PC-9 (cell line): ENCODE results near the gene ABCB8. TPM values are rescaled to one million over a fixed set of nuclear protein-coding genes. Genes with fewer than 3 reads are reported as not detected.

Experiments used
- BruUV-seq: library from RNA; stranded (reverse); fragments of 400-500 nt; replicated peaks from 2 replicates; lab custom pipeline; 2021; lab: Mats Ljungman, UMichigan
- CTCF ChIA-PET: fragments of 300-600 bp; sonication (Branson Sonifier 250); formaldehyde crosslinking; loops from one replicate; lab custom pipeline; 2022; ENCODE audit warnings: antibody characterized with exemption; lab: Charles Lee
- POLR2A ChIA-PET: fragments of 300-600 bp; sonication (Branson Sonifier 250); formaldehyde crosslinking; loops from one replicate; lab custom pipeline; 2022; ENCODE audit warnings: antibody characterized with exemption; ENCODE audit not compliant: unreplicated experiment; lab: Charles Lee
- DNase-seq, 2 experiments: peaks; one replicate each; pipeline versions ENCODE4 v3.0.0 to v3.0.0-alpha.2; 2015 to 2022; ENCODE audit warnings: mixed read lengths in 1 of 2
- H2AFZ ChIP-seq: fragments of 200-600 bp; sonication (generic); 2 replicates; pipeline ENCODE4 v1.8.1; 2017; ENCODE audit warnings: antibody characterized with exemption
- H3F3A ChIP-seq: fragments of 200-600 bp; sonication (generic); 2 replicates; pipeline ENCODE4 v1.8.1; 2017; ENCODE audit warnings: antibody characterized with exemption, mild to moderate bottlenecking, low read depth; ENCODE audit not compliant: insufficient read depth
- H3K27ac ChIP-seq: fragments of 200-600 bp; sonication (generic); 2 replicates; pipeline ENCODE4 v1.6.1; 2016; ENCODE audit warnings: mixed run types
- H3K27me3 ChIP-seq: fragments of 200-600 bp; sonication (generic); 2 replicates; pipeline ENCODE4 v1.6.1; 2016; ENCODE audit warnings: low read depth, mixed run types; ENCODE audit not compliant: insufficient read depth
- H3K36me3 ChIP-seq: fragments of 200-600 bp; sonication (generic); 2 replicates; pipeline ENCODE4 v1.6.1; 2016; ENCODE audit warnings: low read depth, mixed run types
- H3K4me1 ChIP-seq: fragments of 200-600 bp; sonication (generic); replicated peaks from 2 replicates; pipeline ENCODE4 v1.6.1; 2016; ENCODE audit warnings: mixed run types; ENCODE audit not compliant: insufficient read depth
- H3K4me2 ChIP-seq: fragments of 200-600 bp; sonication (generic); 2 replicates; pipeline ENCODE4 v1.6.1; 2017; ENCODE audit warnings: mixed run types
- H3K4me3 ChIP-seq: fragments of 200-600 bp; sonication (generic); 2 replicates; pipeline ENCODE4 v1.6.1; 2016; ENCODE audit warnings: mixed run types
- H3K79me2 ChIP-seq: fragments of 200-600 bp; sonication (generic); 2 replicates; pipeline ENCODE4 v1.6.1; 2017; ENCODE audit warnings: low read depth, mixed run types
- H3K9me2 ChIP-seq: fragments of 200-600 bp; sonication (generic); 2 replicates; pipeline ENCODE4 v1.8.1; 2017; ENCODE audit warnings: mild to moderate bottlenecking; ENCODE audit not compliant: insufficient read depth
- H3K9me3 ChIP-seq: fragments of 200-600 bp; sonication (generic); 2 replicates; pipeline ENCODE4 v1.8.1; 2016; ENCODE audit warnings: low read depth; ENCODE audit not compliant: insufficient read depth
- H4K20me1 ChIP-seq: fragments of 200-600 bp; sonication (generic); 2 replicates; pipeline ENCODE4 v1.8.1; 2017; ENCODE audit not compliant: insufficient read depth
- CTCF ChIP-seq: fragments of 200-600 bp; sonication (generic); conservative IDR thresholded peaks from 2 replicates; pipeline ENCODE4 v1.6.1; 2017; ENCODE audit warnings: mixed run types, antibody characterized with exemption, mild to moderate bottlenecking, moderate library complexity
- EZH2 ChIP-seq: fragments of 200-600 bp; sonication (generic); IDR thresholded peaks from 2 replicates; pipeline ENCODE4 v1.8.0; 2017; ENCODE audit warnings: antibody characterized with exemption, low read depth
- intact Hi-C: fragments of 100-400 bp; cut with micrococcal nuclease; formaldehyde crosslinking; loops from one replicate; pipeline ENCODE4 v1.10.0; 2022; ENCODE audit not compliant: unreplicated experiment
- total RNA-seq: library from RNA; stranded (reverse); gene quantifications from 2 replicates; pipeline ENCODE4 v1.2.3, GENCODE V29; 2021

Gene ABCB8
- total RNA-seq, 1 experiment from 2014 or later: 61.9 TPM

DNA sequence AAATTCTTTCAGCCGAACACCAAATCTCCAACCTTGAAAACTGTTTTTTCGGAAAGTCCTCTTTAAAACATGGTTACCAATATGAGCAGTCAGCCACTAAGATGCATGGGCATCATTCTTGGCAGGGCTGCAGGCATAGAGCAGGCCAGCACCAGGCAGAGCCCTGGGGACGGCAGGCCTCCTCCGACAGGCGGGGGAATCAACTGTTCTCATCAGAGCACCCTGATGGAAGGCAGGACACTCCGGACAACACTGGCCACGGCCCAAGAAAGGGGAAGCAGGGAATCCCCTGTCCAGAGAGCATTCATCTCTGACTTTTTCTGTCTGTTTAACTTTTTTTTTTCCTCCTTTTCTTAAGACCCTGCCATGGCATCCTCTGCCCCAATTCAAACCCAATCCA, 38.8 kb upstream of the ABCB8 start:
- Histone ChIP-seq H3K4me2 (no peak overlapping the region), H3K9me3 (peaks cover 20% of the 10 kb centered on the region; the same call in 1 of the 2 replicates), H3K4me3 (no peak overlapping the region), H4K20me1 (no peaks in the 10 kb centered on the region), H2AFZ (no peak overlapping the region), H3F3A (peaks cover 3% of the 10 kb centered on the region; the same call in 1 of the 2 replicates), H3K9me2 (no peaks in the 10 kb centered on the region), H3K79me2 (no peaks in the 10 kb centered on the region), H3K36me3 (no peaks in the 10 kb centered on the region), H3K4me1 (no peaks in the 10 kb centered on the region), H3K27me3 (peaks cover 21% of the 10 kb centered on the region; the same call in 1 of the 2 replicates), H3K27ac (no peak overlapping the region)
- BruUV-seq: no TSS peak
- no peak for DNase-seq
- ChIA-PET CTCF (interaction anchor here (0.6 kb wide), 1 partner anchor 16 kb away, joined by 4 read pairs; no protein-coding TSS in a partner anchor), POLR2A (no interaction called here)
- intact Hi-C loops: no loop called here
- TF ChIP-seq EZH2 (no peak), CTCF (no peak)

DNA sequence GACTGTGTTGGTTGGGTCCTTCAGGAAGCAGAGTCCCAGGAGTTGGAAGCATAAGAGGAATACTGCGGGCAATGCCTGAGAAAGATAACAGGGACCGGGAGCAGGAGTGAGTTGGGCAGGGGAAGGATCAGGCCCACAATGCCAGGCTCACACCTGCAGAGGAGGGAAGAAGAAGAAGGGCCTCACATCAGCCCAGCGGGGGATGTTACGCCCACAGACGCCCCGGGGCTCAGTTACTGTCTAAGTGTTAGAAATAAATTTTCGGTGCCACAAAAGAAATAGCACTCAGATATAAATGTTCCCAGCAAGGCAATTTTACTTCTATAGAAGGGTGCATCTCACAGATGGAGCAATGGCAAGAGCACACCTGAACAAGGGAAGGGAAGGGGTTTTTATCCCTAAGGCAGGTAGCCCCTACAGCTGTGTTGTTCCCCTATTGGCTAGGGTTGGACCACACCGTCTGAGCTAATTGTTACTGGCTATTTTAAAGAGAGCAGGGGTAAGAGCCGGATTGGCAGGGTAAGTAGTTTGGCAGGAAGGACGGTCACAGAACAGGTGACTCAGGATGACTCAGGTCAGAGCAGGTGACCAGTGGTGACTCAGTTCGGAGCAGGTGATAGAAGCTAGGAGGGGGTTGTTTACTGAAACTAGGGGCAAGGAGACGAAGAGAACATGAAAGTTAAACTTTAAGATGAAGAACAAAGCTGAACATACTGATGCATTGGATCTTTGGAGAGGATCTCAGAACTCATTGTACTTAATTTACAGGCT, 37.6 kb upstream of the ABCB8 start, which contains the start of gene NOS3:
NOS3 (plus strand) TSS at position 602 of the 771 bp plus-strand sequence. CDS start 2,787 bp downstream, outside the sequence.
- Histone ChIP-seq H4K20me1 (no peaks in the 10 kb centered on the region), H3K9me2 (no peaks in the 10 kb centered on the region), H2AFZ (no peak within 1 kb of the TSS), H3K4me3 (no peak within 1 kb of the TSS), H3K27me3 (peaks cover 21% of the 10 kb centered on the region; the same call in 1 of the 2 replicates), H3K36me3 (no peaks in the 10 kb centered on the region), H3F3A (peaks cover 8% of the 10 kb centered on the region; the same call in 1 of the 2 replicates), H3K27ac (peak within 1 kb of the TSS; percentile 45), H3K4me1 (no peaks in the 10 kb centered on the region), H3K9me3 (peaks cover 20% of the 10 kb centered on the region; the same call in 1 of the 2 replicates), H3K79me2 (no peaks in the 10 kb centered on the region), H3K4me2 (no peak within 1 kb of the TSS)
- TF ChIP-seq EZH2 (no peak), CTCF (no peak)
- peak; percentile 55 to 58 for DNase-seq
- CTCF ChIA-PET: interaction anchor here (0.5 kb wide), 1 partner anchor 19 kb away, joined by 3 read pairs; no protein-coding TSS in a partner anchor
- intact Hi-C loops: no loop called here
- BruUV-seq: no TSS peak
- POLR2A ChIA-PET: interaction anchor here (0.7 kb wide), 1 partner anchor 79 kb away, joined by 6 read pairs; no protein-coding TSS in a partner anchor

DNA sequence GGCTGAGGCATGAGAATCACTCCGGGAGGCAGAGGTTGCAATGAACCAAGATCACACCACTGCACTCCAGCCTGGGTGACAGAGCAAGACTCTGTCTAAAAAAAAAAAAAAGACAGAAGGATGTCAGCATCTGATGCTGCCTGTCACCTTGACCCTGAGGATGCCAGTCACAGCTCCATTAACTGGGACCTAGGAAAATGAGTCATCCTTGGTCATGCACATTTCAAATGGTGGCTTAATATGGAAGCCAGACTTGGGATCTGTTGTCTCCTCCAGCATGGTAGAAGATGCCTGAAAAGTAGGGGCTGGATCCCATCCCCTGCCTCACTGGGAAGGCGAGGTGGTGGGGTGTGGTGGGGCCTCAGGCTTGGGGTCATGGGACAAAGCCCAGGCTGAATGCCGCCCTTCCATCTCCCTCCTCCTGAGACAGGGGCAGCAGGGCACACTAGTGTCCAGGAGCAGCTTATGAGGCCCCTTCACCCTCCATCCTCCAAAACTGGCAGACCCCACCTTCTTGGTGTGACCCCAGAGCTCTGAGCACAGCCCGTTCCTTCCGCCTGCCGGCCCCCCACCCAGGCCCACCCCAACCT, 36.1 kb upstream of the ABCB8 start:
- ChIA-PET CTCF (no interaction called here), POLR2A (no interaction called here)
- Histone ChIP-seq H3K4me1 (no peaks in the 10 kb centered on the region), H4K20me1 (no peaks in the 10 kb centered on the region), H3K36me3 (no peaks in the 10 kb centered on the region), H3K9me3 (peaks cover 20% of the 10 kb centered on the region; the same call in 1 of the 2 replicates), H3K79me2 (no peaks in the 10 kb centered on the region), H3K27ac (no peak overlapping the region), H2AFZ (no peak overlapping the region), H3K27me3 (peaks cover 14% of the 10 kb centered on the region; the same call in 1 of the 2 replicates), H3K4me3 (no peak overlapping the region), H3F3A (peaks cover 8% of the 10 kb centered on the region; the same call in 1 of the 2 replicates), H3K9me2 (no peaks in the 10 kb centered on the region), H3K4me2 (no peak overlapping the region)
- TF ChIP-seq CTCF: no peak
- no peak for TF ChIP-seq EZH2
- no peak for DNase-seq
- intact Hi-C loops: no loop called here
- BruUV-seq: no TSS peak
